Astrocyte (in vitro differentiated cells and primary cell): ENCODE data around the gene ELK1. TPM values are rescaled to one million over a fixed set of nuclear protein-coding genes. Genes with fewer than 3 reads are reported as not detected.

ENCODE experiments used
- DNase-seq: peaks from one replicate; pipeline ENCODE4 v3.0.0-alpha.2; 2010; ENCODE audit warnings: low read depth
- FAIRE-seq: peaks from 2 replicates; lab custom pipeline; 2011; peaks lifted over from hg19 to GRCh38; lab: Jason Lieb, UNC
- H2AFZ ChIP-seq: 2 replicates; pipeline ENCODE4 v1.6.0; 2012; ENCODE audit warnings: low read depth, low read length, inconsistent platforms
- H3K27ac ChIP-seq: 2 replicates; pipeline ENCODE4 v1.5.1; 2011; ENCODE audit warnings: low read depth, low read length, inconsistent platforms
- H3K27me3 ChIP-seq: 2 replicates; pipeline ENCODE4 v1.6.0; 2011; ENCODE audit warnings: low read length, inconsistent platforms; ENCODE audit not compliant: insufficient read depth
- H3K36me3 ChIP-seq: 2 replicates; pipeline ENCODE4 v1.5.1; 2011; ENCODE audit warnings: low read length, inconsistent platforms; ENCODE audit not compliant: insufficient read depth
- H3K4me1 ChIP-seq: 2 replicates; pipeline ENCODE4 v1.5.1; 2011; ENCODE audit warnings: low read length, inconsistent platforms; ENCODE audit not compliant: insufficient read depth
- H3K4me2 ChIP-seq: 2 replicates; pipeline ENCODE4 v1.6.0; 2012; ENCODE audit warnings: low read length, inconsistent platforms
- H3K4me3 ChIP-seq: 2 replicates; pipeline ENCODE4 v1.5.1; 2011; ENCODE audit warnings: low read depth, mild to moderate bottlenecking, low read length, inconsistent platforms; ENCODE audit not compliant: insufficient read depth
- H3K79me2 ChIP-seq: 2 replicates; pipeline ENCODE4 v1.6.0; 2012; ENCODE audit warnings: mild to moderate bottlenecking, low read length, inconsistent platforms; ENCODE audit not compliant: insufficient read depth
- H3K9ac ChIP-seq: 2 replicates; pipeline ENCODE4 v1.6.0; 2012; ENCODE audit warnings: mild to moderate bottlenecking, low read length, inconsistent platforms
- H3K9me3 ChIP-seq: 2 replicates; pipeline ENCODE4 v1.5.1; 2012; ENCODE audit warnings: low read depth, mild to moderate bottlenecking, low read length, inconsistent platforms; ENCODE audit not compliant: insufficient read depth
- H4K20me1 ChIP-seq: 2 replicates; pipeline ENCODE4 v1.6.0; 2012; ENCODE audit warnings: low read length, inconsistent platforms; ENCODE audit not compliant: insufficient read depth
- H3K27ac Mint-ChIP-seq: one replicate; pipeline ENCODE4 v1.8.0; 2021; ENCODE audit warnings: mild to moderate bottlenecking, mixed read lengths; ENCODE audit not compliant: unreplicated experiment
- H3K27me3 Mint-ChIP-seq: one replicate; pipeline ENCODE4 v1.8.0; 2021; ENCODE audit warnings: low read depth, mixed read lengths; ENCODE audit not compliant: unreplicated experiment
- H3K36me3 Mint-ChIP-seq: one replicate; pipeline ENCODE4 v1.8.0; 2021; ENCODE audit warnings: low read depth, mixed read lengths; ENCODE audit not compliant: unreplicated experiment
- H3K4me1 Mint-ChIP-seq: one replicate; pipeline ENCODE4 v1.8.0; 2021; ENCODE audit warnings: low read depth, mixed read lengths; ENCODE audit not compliant: unreplicated experiment
- H3K4me3 Mint-ChIP-seq: one replicate; pipeline ENCODE4 v1.8.0; 2021; ENCODE audit warnings: mild to moderate bottlenecking, moderate library complexity, mixed read lengths; ENCODE audit not compliant: unreplicated experiment
- H3K9me3 Mint-ChIP-seq: one replicate; pipeline ENCODE4 v1.8.0; 2021; ENCODE audit warnings: mild to moderate bottlenecking, mixed read lengths; ENCODE audit not compliant: unreplicated experiment
- EZH2 ChIP-seq: IDR thresholded peaks from 2 replicates; pipeline ENCODE4 v1.6.1; 2012; ENCODE audit warnings: mild to moderate bottlenecking, low read length, inconsistent platforms; ENCODE audit not compliant: insufficient read depth
- total RNA-seq: library from RNA; stranded (reverse); gene quantifications from 2 replicates; pipeline ENCODE4 v1.2.1, GENCODE V29; 2021
- TF ChIP-seq, protein P1 (sequence below): IDR thresholded peaks from 2 replicates; pipeline ENCODE4 v1.5.1; 2011; ENCODE audit warnings: low read depth, mild to moderate bottlenecking, inconsistent platforms, low read length, moderate library complexity; ENCODE audit not compliant: insufficient read depth

The ELK1 gene
- total RNA-seq, 1 donor from 2014 or later: 34.1 TPM

- FAIRE-seq: peak; percentile 87
- TF ChIP-seq EZH2: no peak
- TF ChIP-seq, protein P1, sequence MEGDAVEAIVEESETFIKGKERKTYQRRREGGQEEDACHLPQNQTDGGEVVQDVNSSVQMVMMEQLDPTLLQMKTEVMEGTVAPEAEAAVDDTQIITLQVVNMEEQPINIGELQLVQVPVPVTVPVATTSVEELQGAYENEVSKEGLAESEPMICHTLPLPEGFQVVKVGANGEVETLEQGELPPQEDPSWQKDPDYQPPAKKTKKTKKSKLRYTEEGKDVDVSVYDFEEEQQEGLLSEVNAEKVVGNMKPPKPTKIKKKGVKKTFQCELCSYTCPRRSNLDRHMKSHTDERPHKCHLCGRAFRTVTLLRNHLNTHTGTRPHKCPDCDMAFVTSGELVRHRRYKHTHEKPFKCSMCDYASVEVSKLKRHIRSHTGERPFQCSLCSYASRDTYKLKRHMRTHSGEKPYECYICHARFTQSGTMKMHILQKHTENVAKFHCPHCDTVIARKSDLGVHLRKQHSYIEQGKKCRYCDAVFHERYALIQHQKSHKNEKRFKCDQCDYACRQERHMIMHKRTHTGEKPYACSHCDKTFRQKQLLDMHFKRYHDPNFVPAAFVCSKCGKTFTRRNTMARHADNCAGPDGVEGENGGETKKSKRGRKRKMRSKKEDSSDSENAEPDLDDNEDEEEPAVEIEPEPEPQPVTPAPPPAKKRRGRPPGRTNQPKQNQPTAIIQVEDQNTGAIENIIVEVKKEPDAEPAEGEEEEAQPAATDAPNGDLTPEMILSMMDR: no peak
- H3K9me3 Mint-ChIP-seq: no peaks in the 10 kb centered on the region
Observed at GRCh38 chrX:47690175-47690574, 39.8 kb upstream of the ELK1 start.

DNA sequence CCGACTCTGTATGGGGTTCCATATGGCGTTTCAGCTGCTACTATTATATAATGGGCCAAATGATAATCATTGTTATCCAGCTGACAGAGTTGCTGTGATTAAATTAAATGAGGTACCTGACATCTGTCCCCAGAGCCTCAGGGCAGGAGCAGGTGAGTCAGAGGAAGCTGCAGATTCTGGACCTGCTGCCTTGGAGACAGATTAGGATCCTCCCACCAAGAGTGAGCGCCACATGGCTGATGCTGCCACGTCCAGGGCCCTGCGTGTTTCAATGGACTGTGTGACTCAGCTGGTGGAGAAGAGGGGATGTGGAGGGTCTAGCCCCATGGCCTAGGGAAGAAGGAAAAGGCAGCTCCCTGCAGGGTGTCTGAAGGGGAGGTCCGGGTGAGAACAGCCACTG lies 36.9 kb upstream of the ELK1 start:
- FAIRE-seq: no peak
- TF ChIP-seq, protein P1: no peak
- no peak for TF ChIP-seq EZH2
- H3K4me3 Mint-ChIP-seq: no peak overlapping the region

More at GRCh38 chrX:47690175-47690574, 39.8 kb upstream of the ELK1 start:
- Mint-ChIP-seq H3K4me1 (no peaks in the 10 kb centered on the region), H3K4me3 (no peak overlapping the region), H3K36me3 (no peaks in the 10 kb centered on the region), H3K27me3 (no peaks in the 10 kb centered on the region), H3K27ac (no peak overlapping the region)
- Histone ChIP-seq H3K79me2 (no peaks in the 10 kb centered on the region), H3K4me3 (no peak overlapping the region), H3K9me3 (no peaks in the 10 kb centered on the region), H4K20me1 (no peaks in the 10 kb centered on the region), H2AFZ (no peak overlapping the region), H3K9ac (no peak overlapping the region), H3K27ac (no peak overlapping the region), H3K36me3 (no peaks in the 10 kb centered on the region), H3K4me1 (no peaks in the 10 kb centered on the region), H3K27me3 (no peaks in the 10 kb centered on the region), H3K4me2 (no peak overlapping the region)
- no peak for DNase-seq

GRCh38 chrX:47683829-47684205 lies 33.5 kb upstream of the ELK1 start:
- Histone ChIP-seq H4K20me1 (no peaks in the 10 kb centered on the region), H3K27ac (no peak overlapping the region), H3K79me2 (no peaks in the 10 kb centered on the region), H3K36me3 (no peaks in the 10 kb centered on the region), H3K9ac (no peak overlapping the region), H3K9me3 (no peaks in the 10 kb centered on the region), H3K4me2 (no peak overlapping the region), H2AFZ (no peak overlapping the region), H3K4me1 (no peaks in the 10 kb centered on the region), H3K27me3 (no peaks in the 10 kb centered on the region), H3K4me3 (no peak overlapping the region)
- Mint-ChIP-seq H3K4me1 (no peaks in the 10 kb centered on the region), H3K9me3 (peaks cover 2% of the 10 kb centered on the region), H3K27me3 (peaks cover 9% of the 10 kb centered on the region), H3K27ac (no peak overlapping the region), H3K36me3 (no peaks in the 10 kb centered on the region), H3K4me3 (no peak overlapping the region)
- no peak for TF ChIP-seq EZH2
- TF ChIP-seq, protein P1: no peak
- FAIRE-seq (peak; percentile 79), DNase-seq (no peak)

More for the DNA sequence above, 36.9 kb upstream of the ELK1 start:
- DNase-seq: no peak
- Histone ChIP-seq H4K20me1 (no peaks in the 10 kb centered on the region), H3K27ac (no peak overlapping the region), H3K4me1 (no peaks in the 10 kb centered on the region), H3K9ac (no peak overlapping the region), H3K4me2 (no peak overlapping the region), H3K9me3 (no peaks in the 10 kb centered on the region), H2AFZ (no peak overlapping the region), H3K27me3 (no peaks in the 10 kb centered on the region), H3K79me2 (no peaks in the 10 kb centered on the region), H3K36me3 (no peaks in the 10 kb centered on the region), H3K4me3 (no peak overlapping the region)
- Mint-ChIP-seq H3K9me3 (no peaks in the 10 kb centered on the region), H3K4me1 (no peaks in the 10 kb centered on the region), H3K27me3 (peaks cover under 1% of the 10 kb centered on the region), H3K36me3 (no peaks in the 10 kb centered on the region), H3K27ac (no peak overlapping the region)
